HCT116 (cell line): ENCODE measurements around the gene IL1R1.

Source experiments
- CEBPB ChIP-seq: IDR thresholded peaks from 2 replicates; pipeline ENCODE4 v1.6.1; 2012; ENCODE audit warnings: low read depth
- CTCF ChIP-seq, 3 experiments: fragments of 200-600 bp in 1 of 3; sonication (generic) in 1 of 3; IDR thresholded peaks in 2 of 3; conservative IDR thresholded peaks in 1 of 3; 2 replicates each; pipeline ENCODE4 v1.5.1; 2012 to 2017; ENCODE audit warnings: low read depth in 2 of 3, low read length in 2 of 3, antibody characterized with exemption in 1 of 3, borderline replicate concordance in 1 of 3, control low read depth in 1 of 3, mild to moderate bottlenecking in 1 of 3, mixed read lengths in 1 of 3, mixed run types in 1 of 3, moderate library complexity in 1 of 3; ENCODE audit not compliant: insufficient read depth in 1 of 3
- ELF1 ChIP-seq: IDR thresholded peaks from 2 replicates; pipeline ENCODE4 v1.6.1; 2012; ENCODE audit warnings: low read depth, borderline replicate concordance
- EZH2 ChIP-seq: fragments of 200-600 bp; sonication (generic); IDR thresholded peaks from 2 replicates; pipeline ENCODE4 v1.6.1; 2017; ENCODE audit warnings: antibody characterized with exemption, mixed run types
- EZH2phosphoT487 ChIP-seq: fragments of 200-600 bp; IDR thresholded peaks from 2 replicates; pipeline ENCODE4 v1.6.1; 2018; ENCODE audit warnings: antibody characterized with exemption, borderline replicate concordance
- FOSL1 ChIP-seq: IDR thresholded peaks from 2 replicates; pipeline ENCODE4 v1.6.1; 2012; ENCODE audit warnings: low read depth
- JUND ChIP-seq: IDR thresholded peaks from 2 replicates; pipeline ENCODE4 v1.6.1; 2012
- POLR2A ChIP-seq: IDR thresholded peaks from 2 replicates; pipeline ENCODE4 v1.7.0; 2011; ENCODE audit warnings: borderline replicate concordance; ENCODE audit not compliant: insufficient read depth, insufficient read length; ENCODE audit errors: extremely low read depth
- POLR2AphosphoS5 ChIP-seq: IDR thresholded peaks from 2 replicates; pipeline ENCODE4 v1.6.1; 2011; ENCODE audit warnings: mild to moderate bottlenecking, low read depth, low read length, moderate library complexity
- RAD21 ChIP-seq: IDR thresholded peaks from 2 replicates; pipeline ENCODE4 v1.6.1; 2012; ENCODE audit warnings: low read depth, mild to moderate bottlenecking
- SIN3A ChIP-seq: IDR thresholded peaks from 2 replicates; pipeline ENCODE4 v1.6.1; 2012; ENCODE audit warnings: low read depth
- SP1 ChIP-seq: IDR thresholded peaks from 2 replicates; pipeline ENCODE4 v1.6.1; 2012; ENCODE audit warnings: low read depth
- SRF ChIP-seq: IDR thresholded peaks from 2 replicates; pipeline ENCODE4 v1.6.1; 2012; ENCODE audit warnings: low read depth
- ZNF274 ChIP-seq: fragments of 200-500 bp; sonication (Bioruptor generic); IDR thresholded peaks from 2 replicates; pipeline ENCODE4 v1.6.1; 2014; ENCODE audit warnings: mild to moderate bottlenecking, low read depth, low read length, inconsistent platforms

- TF ChIP-seq CTCF (IDR thresholded peaks at IDR 0.05 in 2 of 3, conservative IDR thresholded peaks at IDR 0.05 in 1 of 3; ENCODE audit: borderline replicate concordance in 1 of 3, insufficient read depth in 1 of 3, low read depth in 2 of 3, low read length in 2 of 3) (no peak), POLR2A (no peak), POLR2AphosphoS5 (no peak), SIN3A (no peak), ZNF274 (no peak), SRF (no peak), FOSL1 (no peak), SP1 (no peak), EZH2phosphoT487 (no peak), RAD21 (no peak), EZH2 (no peak), ELF1 (no peak), CEBPB (no peak), JUND (no peak)
Measured at GRCh38 chr2:102143450-102143985, 972 bp downstream of the IL1R1 start.
